Hematopoietic multipotent progenitor cell treated with erythropoietin and hydrocortisone succinate and interleukin-3 and kit ligand, for 8 days (in vitro differentiated cells): ENCODE measurements around the gene SEM1.
"Not testable (repeated sequence)": the region's sequence is repeated elsewhere in the genome, so short reads cannot be mapped to it uniquely, and the experiment has no call there.

Experiments
- DNase-seq: peaks from one replicate; pipeline ENCODE4 v3.0.0-alpha.2; 2015

The SEM1 gene

GRCh38 chr7:96658022-96658412 lies 51.6 kb downstream of the SEM1 start:
- no peak for DNase-seq

- DNase-seq = no peak
Measured at GRCh38 chr7:96657347-96658021, 52.2 kb downstream of the SEM1 start.

GRCh38 chr7:96655956-96656355 lies 53.7 kb downstream of the SEM1 start:
- DNase-seq = no peak

- DNase-seq = no peak
Measured at GRCh38 chr7:96654630-96655188, 54.9 kb downstream of the SEM1 start.

- DNase-seq = no peak
Measured at GRCh38 chr7:96649981-96650380, 59.7 kb downstream of the SEM1 start.

GRCh38 chr7:96648784-96649183 lies 60.9 kb downstream of the SEM1 start:
- no peak for DNase-seq

GRCh38 chr7:96647733-96648132 lies 61.9 kb downstream of the SEM1 start:
- no peak for DNase-seq

GRCh38 chr7:96645084-96645483 lies 64.6 kb downstream of the SEM1 start:
- DNase-seq = no peak

- DNase-seq = not testable (repeated sequence)
Measured at GRCh38 chr7:96643436-96643835, 66.2 kb downstream of the SEM1 start.

- no peak for DNase-seq
Measured at GRCh38 chr7:96640054-96640453, 69.6 kb downstream of the SEM1 start.
